Stimulated activated CD4-positive, alpha-beta T cell treated with anti-CD3 and anti-CD28 coated beads, TNF-alpha, amount 100 ng/mL, for 24 hours (primary cell): ENCODE results near the gene ITGAL.
A peak's percentile ranks its signal among the peaks of the same experiment; 100 is the strongest.

ENCODE experiments used
- DNase-seq, 3 experiments: peaks; one replicate each; pipeline ENCODE4 v3.0.0-alpha.2; 2020; ENCODE audit warnings: low read depth in 3 of 3

ITGAL gene

GRCh38 chr16:30567160-30567990 lies 94.8 kb downstream of the ITGAL start:
- DNase-seq: peak; percentile 32 to 65 (median 62)

- no peak for DNase-seq
Measured at GRCh38 chr16:30567991-30568638, 95.6 kb downstream of the ITGAL start.

DNA sequence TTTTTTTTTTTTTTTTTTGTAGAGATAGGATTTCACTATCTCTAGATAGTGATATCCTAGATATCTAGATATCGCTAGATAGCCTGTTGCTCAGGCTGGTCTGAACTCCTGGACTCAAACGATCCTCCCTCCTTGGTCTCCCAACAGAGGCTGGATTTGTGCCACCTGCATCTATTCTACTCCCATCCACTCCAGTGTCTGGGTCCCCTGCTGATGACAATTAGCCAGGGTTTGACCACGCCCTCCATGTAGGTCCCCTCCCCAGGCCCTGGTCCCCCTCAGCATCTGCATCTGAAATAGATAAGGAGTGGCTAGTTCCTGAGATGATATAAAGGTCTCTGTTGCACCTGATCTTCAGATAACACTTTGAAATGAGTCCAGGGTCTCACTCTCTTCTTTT lies 96.7 kb downstream of the ITGAL start:
- DNase-seq: no peak

DNA sequence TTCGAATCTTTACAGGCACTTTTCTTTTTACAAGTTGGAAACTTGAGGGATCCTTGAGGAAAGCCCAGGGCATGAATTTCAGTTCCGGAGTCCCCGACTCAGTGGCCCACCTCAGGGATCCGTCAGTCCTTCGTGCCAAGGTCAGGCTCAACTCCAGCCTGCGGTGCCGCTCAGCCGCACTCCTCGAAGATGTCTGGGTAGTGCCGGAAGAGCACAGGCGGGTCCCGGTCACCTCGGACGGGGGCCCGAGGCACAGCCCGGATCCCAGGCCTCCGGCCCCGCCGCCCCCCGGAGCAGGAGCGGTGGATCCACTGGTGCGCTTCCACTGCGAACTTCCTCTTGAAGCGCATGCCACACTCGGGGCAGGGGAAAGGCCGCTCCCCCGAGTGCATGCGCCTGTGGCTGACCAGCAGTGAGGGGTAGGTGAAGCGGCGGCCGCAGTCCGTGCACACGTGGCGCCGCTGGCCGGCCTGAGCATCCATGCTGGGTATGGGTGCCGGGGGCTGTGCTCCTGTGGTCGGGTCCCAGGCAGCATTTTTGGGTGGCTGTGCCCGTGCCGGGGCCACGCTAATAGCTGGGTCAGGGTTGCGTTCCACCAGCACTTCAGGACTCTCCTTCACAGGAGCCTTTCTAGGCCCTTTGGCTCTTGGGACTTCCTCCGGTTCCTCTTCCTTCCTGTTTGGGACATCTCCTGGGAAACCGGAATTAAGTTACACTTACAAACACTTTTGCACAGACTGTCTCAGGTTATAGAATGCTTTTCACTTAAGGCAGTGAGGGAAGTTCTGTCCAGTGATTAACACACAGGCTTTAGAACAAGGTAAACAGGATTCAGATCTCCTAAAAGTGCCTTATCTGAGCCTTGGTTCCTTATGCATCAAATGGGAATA lies 97.4 kb downstream of the ITGAL start:
- DNase-seq: no peak

DNA sequence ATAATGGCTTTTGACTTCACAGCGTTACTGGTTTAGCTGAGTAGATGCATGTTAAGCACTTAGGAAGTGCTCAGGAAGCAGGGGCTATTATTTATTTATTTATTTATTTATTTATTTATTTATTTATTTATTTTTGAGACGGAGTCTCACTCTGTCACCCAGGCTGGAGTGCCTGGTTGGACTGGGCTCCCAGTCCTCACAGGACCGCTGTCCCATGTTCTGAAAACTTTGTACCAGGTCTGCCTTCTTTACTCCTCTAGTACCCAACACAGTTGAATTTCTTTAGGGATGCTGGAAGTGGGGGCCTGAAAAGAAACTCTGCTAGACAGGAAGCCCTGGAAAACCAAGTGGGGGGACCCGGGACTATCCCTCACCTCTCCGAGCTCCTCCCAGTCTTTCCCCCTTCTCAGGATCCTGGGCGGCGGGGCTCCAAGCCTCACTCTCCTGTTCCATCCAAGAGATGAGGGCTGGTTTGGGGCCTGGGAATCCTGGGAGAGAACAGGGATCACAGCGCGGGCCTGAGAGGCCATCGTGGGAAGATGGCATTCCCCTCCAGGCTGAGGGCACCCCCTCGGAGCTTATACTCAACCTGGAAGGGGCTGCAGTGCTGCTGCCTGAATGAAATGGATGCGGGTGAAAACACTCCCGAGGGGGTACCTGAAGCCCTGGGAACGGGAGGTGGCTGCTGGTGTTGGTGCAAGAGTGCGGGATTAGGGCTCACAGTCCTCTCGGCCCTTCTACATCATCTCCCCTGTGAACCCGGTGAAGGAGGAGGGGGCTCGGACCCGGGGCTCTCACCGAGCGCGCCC lies 98.3 kb downstream of the ITGAL start:
- DNase-seq: no peak

DNA sequence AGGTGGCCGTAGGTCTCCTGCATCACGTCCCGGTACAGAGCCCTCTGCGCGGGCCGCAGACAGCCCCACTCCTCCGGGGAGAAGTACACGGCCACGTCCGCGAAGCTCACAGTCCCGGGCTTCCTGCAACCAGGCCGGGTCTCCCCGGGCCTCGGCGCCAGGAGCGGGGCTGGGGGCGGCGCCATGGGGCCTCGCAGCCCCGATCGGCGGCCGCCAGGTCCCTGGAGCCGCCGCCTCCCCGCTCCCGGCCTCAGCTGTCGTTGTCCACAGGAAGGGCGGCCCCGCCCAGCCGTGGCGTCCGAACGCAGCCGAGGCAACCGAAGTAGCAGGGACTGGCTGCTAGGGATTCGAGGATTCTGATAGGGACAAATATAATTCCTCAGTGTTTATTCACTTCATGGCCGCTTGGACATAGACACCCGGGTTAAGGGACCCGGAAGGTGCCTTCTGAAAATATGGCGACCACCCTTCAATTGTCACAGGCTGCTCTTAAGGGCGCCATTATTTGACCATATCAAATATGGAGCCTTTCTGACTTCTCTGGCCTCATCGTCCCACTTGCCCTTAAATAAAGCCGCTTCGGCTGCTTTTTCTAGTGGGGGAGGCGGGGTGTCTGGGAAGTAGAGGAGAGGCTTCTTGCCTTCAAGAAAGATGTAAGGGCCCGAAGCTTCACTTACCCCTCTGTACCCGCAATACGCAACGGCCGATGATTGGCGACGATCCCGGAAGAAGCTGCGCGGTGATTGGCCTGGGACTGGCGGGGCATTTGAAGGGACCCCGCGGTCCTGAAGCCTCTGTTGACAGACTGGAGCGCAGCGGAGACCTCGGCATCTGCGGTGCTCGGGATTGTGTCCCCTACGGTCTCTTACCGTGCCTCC lies 99.1 kb downstream of the ITGAL start, which contains the start of gene ZNF688:
Gene ZNF688, minus strand, starts transcription at position 270 of the 878 bp plus-strand sequence. Its CDS starts 85 bp downstream, at position 185.
- DNase-seq: peak; percentile 86 to 91 (median 86)
